Measurements from ENCODE around the gene PIAS4. TPM values are rescaled to one million over a fixed set of nuclear protein-coding genes. Genes with fewer than 3 reads are reported as not detected.
A peak's percentile ranks its signal among the peaks of the same experiment; 100 is the strongest.

The PIAS4 gene, protein sequence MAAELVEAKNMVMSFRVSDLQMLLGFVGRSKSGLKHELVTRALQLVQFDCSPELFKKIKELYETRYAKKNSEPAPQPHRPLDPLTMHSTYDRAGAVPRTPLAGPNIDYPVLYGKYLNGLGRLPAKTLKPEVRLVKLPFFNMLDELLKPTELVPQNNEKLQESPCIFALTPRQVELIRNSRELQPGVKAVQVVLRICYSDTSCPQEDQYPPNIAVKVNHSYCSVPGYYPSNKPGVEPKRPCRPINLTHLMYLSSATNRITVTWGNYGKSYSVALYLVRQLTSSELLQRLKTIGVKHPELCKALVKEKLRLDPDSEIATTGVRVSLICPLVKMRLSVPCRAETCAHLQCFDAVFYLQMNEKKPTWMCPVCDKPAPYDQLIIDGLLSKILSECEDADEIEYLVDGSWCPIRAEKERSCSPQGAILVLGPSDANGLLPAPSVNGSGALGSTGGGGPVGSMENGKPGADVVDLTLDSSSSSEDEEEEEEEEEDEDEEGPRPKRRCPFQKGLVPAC
- 39.8 and 42.3 TPM in 2 replicates for total RNA-seq (ENCODE audit: low replicate concordance)
- long read RNA-seq, transcript PIAS4-201 (11 exons, 3,159 nt): major isoform, 11 of 11 reads
- long read RNA-seq, partial matches to known transcripts: 0 of 11 reads
- long read RNA-seq, other reads (novel, unspliced or antisense): 0 of 11 reads

DNA sequence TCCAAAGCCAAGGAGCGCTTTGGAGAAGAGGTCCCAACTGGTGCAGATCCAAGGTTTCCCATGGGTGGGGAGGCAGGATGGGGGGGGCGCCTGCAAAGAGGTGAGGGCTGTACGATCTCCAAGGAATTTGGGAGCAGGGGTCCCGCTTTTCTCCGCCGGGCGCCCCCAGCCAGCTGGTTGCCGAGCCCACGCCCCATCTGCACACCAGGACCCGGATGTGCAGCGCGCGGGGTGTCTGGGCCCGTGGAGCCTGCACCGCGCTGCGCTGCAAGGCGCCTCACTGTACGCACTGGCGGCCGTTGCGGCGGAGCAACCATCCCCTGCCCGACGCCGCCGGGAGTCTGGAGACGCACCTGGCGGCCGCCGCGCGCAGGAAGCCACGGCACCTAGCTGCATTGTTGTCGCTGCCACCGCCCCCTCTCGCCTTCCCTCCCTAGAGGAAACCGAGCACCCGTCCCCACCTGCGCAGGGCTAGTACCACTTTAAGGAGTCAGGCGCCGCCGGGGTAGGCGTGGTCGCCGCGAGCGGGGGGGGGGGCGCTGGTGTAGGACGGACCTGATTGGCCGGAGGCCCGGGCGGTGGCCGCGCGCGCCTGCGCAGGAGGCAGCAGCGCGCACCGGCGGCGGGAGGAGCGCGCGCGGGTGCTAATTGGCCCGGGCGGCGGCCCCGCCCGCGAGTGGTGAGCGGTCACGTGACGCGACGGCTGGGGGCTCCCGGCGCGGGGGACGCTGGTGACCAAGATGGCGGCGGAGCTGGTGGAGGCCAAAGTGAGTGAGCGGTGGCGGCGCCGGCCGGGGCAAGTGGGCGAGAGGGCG lies at the start of gene PIAS4:
TSS of gene PIAS4 (plus strand) at position 716 of the 815 bp plus-strand sequence. CDS start at position 741, 25 bp downstream.
- H3K4me3 Mint-ChIP-seq: peak within 1 kb of the TSS; percentile 93
- no peaks in the 10 kb centered on the region for H3K9me3 Mint-ChIP-seq
- peak; percentile 96 for DNase-seq (ENCODE audit: extremely low spot score, unreplicated experiment)
- no peaks in the 10 kb centered on the region for H3K36me3 Mint-ChIP-seq
- no peaks in the 10 kb centered on the region for H3K27me3 Mint-ChIP-seq
- TF ChIP-seq, protein P1, sequence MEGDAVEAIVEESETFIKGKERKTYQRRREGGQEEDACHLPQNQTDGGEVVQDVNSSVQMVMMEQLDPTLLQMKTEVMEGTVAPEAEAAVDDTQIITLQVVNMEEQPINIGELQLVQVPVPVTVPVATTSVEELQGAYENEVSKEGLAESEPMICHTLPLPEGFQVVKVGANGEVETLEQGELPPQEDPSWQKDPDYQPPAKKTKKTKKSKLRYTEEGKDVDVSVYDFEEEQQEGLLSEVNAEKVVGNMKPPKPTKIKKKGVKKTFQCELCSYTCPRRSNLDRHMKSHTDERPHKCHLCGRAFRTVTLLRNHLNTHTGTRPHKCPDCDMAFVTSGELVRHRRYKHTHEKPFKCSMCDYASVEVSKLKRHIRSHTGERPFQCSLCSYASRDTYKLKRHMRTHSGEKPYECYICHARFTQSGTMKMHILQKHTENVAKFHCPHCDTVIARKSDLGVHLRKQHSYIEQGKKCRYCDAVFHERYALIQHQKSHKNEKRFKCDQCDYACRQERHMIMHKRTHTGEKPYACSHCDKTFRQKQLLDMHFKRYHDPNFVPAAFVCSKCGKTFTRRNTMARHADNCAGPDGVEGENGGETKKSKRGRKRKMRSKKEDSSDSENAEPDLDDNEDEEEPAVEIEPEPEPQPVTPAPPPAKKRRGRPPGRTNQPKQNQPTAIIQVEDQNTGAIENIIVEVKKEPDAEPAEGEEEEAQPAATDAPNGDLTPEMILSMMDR (conservative IDR thresholded peaks at IDR 0.05): no peak
- H3K4me1 Mint-ChIP-seq (ENCODE audit: unreplicated experiment): peaks cover 25% of the 10 kb centered on the region
- H3K27ac Mint-ChIP-seq: peak within 1 kb of the TSS; percentile 84

DNA sequence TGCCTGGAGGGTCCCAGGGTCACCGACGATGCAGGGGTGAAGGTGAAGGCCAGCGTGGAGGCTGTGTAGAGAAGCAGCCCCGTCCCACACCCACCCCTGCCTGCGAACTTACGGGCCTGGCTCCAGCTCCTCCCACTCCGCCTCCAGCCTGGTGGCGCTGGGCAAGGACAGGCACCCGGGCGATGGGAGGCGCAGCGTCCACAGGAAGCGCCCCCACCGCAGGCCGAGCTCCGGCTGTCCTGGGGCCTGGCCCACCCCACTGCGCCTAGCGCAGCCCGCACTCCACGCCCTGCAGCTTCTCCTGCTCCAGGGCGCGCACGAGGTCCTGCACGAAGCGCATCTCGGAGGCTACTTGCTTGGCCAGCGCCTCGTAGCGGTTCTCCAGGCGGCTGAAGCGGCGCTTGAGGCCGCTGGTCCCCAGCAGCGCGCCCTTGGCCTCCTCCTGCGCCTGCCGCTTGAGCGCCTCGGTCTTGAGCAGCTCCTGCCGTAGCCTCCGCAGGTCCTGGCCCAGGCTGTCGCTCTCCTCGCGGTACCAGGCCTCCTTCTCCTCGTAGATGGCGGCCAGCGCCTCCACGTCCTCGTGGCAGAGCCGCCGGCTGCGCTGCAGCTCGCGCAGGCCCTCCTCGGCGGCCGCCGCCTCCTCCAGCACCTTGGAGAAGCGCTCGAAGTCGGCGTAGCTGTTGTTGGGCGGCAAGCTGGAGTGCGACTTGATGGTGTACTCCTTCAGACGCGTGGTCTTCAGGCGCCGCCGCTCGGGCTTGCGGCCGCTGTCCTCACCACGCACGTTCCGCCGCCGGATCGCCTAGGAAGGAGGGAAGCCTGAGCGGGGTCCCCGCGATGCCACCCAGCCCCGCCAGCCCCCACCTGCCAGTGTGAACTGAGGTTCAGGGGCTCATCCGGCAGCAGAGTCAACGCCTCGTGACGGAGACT lies 48.4 kb upstream of the PIAS4 start:
- Mint-ChIP-seq H3K36me3 (no peaks in the 10 kb centered on the region), H3K4me1 (ENCODE audit: unreplicated experiment) (no peaks in the 10 kb centered on the region), H3K9me3 (no peaks in the 10 kb centered on the region), H3K27ac (no peak overlapping the region), H3K4me3 (no peak overlapping the region), H3K27me3 (no peaks in the 10 kb centered on the region)
- DNase-seq (ENCODE audit: extremely low spot score, unreplicated experiment): no peak
- TF ChIP-seq, protein P1 (conservative IDR thresholded peaks at IDR 0.05): no peak

DNA sequence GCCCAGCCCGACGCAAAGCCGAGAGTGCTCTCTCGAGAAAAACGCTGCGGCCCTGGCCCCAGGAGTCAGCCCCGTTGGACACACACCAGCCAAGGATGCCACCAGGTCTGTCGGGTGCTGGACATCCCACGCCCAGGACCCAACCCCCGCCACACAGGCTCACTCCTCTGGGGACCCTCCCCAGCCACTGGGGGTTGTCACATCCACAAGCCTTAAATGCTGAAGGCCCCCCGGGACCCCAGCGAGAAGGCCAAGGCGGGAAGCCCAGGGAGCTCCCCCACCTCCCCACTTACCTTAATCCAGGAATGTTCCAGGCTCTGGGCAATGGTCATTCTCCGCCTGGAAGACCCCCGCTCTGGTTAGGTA lies 47.8 kb upstream of the PIAS4 start:
- TF ChIP-seq, protein P1 (conservative IDR thresholded peaks at IDR 0.05): no peak
- no peak overlapping the region for H3K27ac Mint-ChIP-seq

DNA sequence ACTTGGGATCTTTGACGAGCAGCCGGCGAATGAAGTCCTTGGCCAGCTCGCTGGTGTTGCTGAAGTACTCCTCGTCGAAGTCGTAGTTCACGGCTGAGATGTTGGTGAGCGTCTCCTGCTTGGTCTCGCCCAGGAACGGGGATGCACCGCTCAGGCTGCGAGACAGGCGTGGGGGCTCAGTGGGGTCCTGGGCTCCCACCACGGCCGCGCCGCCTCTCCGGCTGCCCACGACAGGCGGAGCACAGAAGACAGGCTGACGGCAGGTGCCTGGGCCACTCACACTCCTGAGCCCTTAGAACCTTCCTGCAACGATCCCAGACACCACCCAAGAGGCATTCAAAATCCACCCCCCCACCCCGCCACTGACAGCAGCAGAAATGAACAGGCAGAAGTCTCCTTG lies 46.5 kb upstream of the PIAS4 start:
- no peaks in the 10 kb centered on the region for H3K4me1 Mint-ChIP-seq (ENCODE audit: unreplicated experiment)
- H3K27me3 Mint-ChIP-seq: no peaks in the 10 kb centered on the region
- H3K4me3 Mint-ChIP-seq: no peak overlapping the region
- H3K36me3 Mint-ChIP-seq: no peaks in the 10 kb centered on the region
- no peak overlapping the region for H3K27ac Mint-ChIP-seq
- H3K9me3 Mint-ChIP-seq: no peaks in the 10 kb centered on the region
- DNase-seq (ENCODE audit: extremely low spot score, unreplicated experiment): no peak
- TF ChIP-seq, protein P1 (conservative IDR thresholded peaks at IDR 0.05): no peak

More for the DNA sequence above, 47.8 kb upstream of the PIAS4 start:
- Mint-ChIP-seq H3K4me1 (ENCODE audit: unreplicated experiment) (no peaks in the 10 kb centered on the region), H3K9me3 (no peaks in the 10 kb centered on the region), H3K4me3 (no peak overlapping the region), H3K27me3 (no peaks in the 10 kb centered on the region), H3K36me3 (no peaks in the 10 kb centered on the region)
- no peak for DNase-seq (ENCODE audit: extremely low spot score, unreplicated experiment)
